ENCODE results near the gene TCF25. TPM values are rescaled to one million over a fixed set of nuclear protein-coding genes. Genes with fewer than 3 reads are reported as not detected.
A peak's percentile ranks its signal among the peaks of the same experiment; 100 is the strongest.
"Not testable (repeated sequence)": the region's sequence is repeated elsewhere in the genome, so short reads cannot be mapped to it uniquely, and the experiment has no call there.

The TCF25 gene
- total RNA-seq, 4 donors from 2014 or later = 68.9 to 110 (median 85.7) TPM

DNA sequence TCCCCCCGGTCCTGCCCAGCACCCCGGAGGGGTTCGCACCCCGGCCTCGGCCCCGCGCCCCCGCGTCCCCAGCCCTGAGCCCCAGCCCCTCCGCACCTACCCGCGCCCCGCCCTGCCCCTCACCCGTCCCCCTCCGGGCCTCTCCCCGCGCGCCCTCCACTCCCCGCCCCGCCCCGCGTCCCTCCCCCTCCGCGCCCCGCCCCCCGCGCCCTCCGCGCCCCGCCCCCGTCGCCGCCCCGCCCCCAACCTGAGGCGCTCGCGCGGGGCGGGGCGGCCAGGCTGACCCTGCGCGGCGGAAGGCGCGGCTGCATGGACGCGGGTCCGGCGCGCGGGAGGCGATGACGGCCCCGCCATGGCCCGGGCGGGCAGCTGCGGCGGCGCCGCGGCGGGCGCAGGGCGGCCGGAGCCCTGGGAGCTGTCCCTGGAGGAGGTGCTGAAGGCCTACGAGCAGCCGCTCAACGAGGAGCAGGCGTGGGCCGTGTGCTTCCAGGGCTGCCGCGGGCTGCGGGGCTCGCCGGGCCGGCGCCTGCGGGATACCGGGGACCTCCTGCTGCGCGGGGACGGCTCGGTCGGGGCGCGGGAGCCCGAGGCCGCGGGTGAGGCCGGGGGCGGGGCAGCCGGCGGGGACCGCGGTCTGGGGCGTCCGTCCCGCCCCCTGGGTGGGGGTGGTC lies 45.1 kb upstream of the TCF25 start, which contains the start of gene SPIRE2:
Gene SPIRE2, plus strand, starts transcription at position 277 of the 671 bp plus-strand sequence. Its CDS starts 76 bp downstream, at position 353.
- TF ChIP-seq CTCF (IDR thresholded peaks at IDR 0.05 in 4 of 5, conservative IDR thresholded peaks at IDR 0.05 in 1 of 5) (no peak), POLR2A (IDR thresholded peaks at IDR 0.05) (no peak)
- Histone ChIP-seq H3K27ac (peak within 1 kb of the TSS in 1 of 4 donors; percentile 25), H3K9me3 (no peaks in the 10 kb centered on the region), H3K4me3 (peak within 1 kb of the TSS in 3 of 4 donors; percentile 22 to 53 (median 47)), H3K4me1 (peaks cover 0 to 4% of the 10 kb centered on the region in 2 donors), H3K36me3 (no peaks in the 10 kb centered on the region), H3K27me3 (peaks cover 4 to 12% (median 9%) of the 10 kb centered on the region in 3 donors)
- in situ Hi-C loops (cut with MboI; ENCODE audit: low sequenced_read_pairs in 4 of 4) (no loop called here), intact Hi-C loops (cut with DNase I; ENCODE audit: low total_unique reads) (no loop called here)
- ATAC-seq (peak; percentile 70 to 94), DNase-seq (peak; percentile 11 to 37)

DNA sequence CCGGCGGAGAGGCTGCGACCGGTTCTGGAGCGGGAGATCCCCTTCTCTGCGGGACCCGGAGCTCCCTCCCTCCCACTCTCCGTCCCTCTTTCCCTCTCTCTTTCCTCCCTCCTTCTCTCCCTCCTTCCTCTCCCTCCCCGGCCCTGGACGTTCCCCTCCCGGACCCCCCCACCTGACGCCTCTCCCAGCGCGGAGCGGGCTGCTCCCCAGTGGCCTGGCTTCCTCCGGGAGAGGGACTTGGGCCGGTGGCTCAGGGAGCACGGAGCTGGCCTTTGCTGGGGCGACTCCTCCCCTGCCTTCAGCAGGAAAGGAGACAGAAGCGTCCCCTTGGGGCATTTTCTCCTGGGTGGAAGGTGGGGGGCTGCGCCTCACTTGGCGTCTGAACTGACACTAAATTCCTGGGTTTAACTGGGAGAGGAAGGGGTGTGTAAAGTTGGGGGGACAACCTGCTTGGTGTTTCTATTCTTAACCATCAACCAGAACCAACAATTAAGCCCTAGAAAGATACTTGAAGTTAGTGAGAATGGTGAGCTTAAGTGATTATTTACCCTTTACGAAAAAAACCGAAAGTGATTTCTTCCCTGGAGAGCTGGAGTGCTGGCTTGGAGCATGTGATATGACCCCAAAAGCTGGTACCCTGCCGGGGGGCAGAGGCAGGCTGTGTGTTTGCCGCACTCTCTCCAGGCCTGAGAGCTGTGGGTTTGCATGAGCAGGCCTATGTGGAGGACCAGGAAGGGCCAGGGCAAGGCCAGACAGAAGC lies 44.3 kb upstream of the TCF25 start:
- H3K9me3 ChIP-seq = no peaks in the 10 kb centered on the region
- in situ Hi-C loops (cut with MboI; ENCODE audit: low sequenced_read_pairs in 4 of 4) = no loop called here
- peak overlapping the region in 1 of 4 donors; percentile 30 for H3K4me3 ChIP-seq
- no peak overlapping the region for H3K27ac ChIP-seq
- peaks cover 0 to 4% of the 10 kb centered on the region in 2 donors for H3K4me1 ChIP-seq
- H3K27me3 ChIP-seq = peaks cover 4 to 12% (median 9%) of the 10 kb centered on the region in 3 donors
- no peaks in the 10 kb centered on the region for H3K36me3 ChIP-seq
- DNase-seq (no peak), ATAC-seq (no peak)
- intact Hi-C loops (cut with DNase I; ENCODE audit: low total_unique reads) = no loop called here
- no peak for TF ChIP-seq CTCF (IDR thresholded peaks at IDR 0.05 in 4 of 5, conservative IDR thresholded peaks at IDR 0.05 in 1 of 5)
- TF ChIP-seq POLR2A (IDR thresholded peaks at IDR 0.05) = no peak

DNA sequence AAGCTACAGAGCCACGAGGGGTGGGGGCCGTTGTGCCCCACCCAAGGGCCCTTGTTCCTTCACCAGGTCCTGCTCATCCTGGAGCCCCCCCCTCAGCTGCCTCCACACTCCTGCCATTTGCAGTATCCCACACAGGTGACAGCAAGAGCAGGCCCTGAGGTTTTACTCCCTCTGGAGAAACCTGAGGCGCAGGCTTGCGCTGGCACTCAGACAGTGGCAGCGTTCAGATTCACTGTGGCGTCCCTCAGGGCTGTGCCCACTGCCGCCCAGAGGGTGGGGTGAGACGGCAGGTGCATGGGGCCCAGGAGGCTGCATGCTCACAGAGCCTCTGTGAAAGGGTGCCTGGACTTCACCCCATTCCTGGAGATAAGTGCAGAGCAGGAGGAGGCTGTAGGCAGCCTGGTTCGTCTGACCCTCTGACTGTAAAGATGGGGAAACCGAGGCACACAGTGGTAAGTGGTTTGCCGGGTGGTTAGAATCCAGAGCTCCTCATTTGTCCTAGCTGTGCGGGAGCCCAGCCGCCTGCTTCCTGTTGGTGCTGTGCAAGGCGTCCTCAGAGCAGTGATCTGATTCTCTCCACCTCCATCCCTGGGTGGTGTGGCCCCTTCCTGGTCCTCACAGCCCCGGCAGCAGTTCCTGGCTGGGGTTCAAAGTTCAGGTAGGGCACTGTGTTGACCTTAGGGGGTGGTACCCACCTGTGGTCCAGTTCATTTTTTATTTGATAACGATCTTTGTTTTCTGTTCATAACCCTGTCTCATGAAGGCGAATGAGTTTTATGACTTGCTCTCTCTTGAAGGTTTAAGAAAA lies 43.6 kb upstream of the TCF25 start:
- in situ Hi-C loops (cut with MboI; ENCODE audit: low sequenced_read_pairs in 4 of 4) = no loop called here
- no peak for DNase-seq
- no peak for TF ChIP-seq CTCF (IDR thresholded peaks at IDR 0.05 in 4 of 5, conservative IDR thresholded peaks at IDR 0.05 in 1 of 5)
- no peak for TF ChIP-seq POLR2A (IDR thresholded peaks at IDR 0.05)
- Histone ChIP-seq H3K27ac (no peak overlapping the region), H3K4me3 (no peak overlapping the region), H3K4me1 (peaks cover 0 to 4% of the 10 kb centered on the region in 2 donors), H3K9me3 (no peaks in the 10 kb centered on the region), H3K36me3 (no peaks in the 10 kb centered on the region), H3K27me3 (peaks cover 4 to 12% (median 9%) of the 10 kb centered on the region in 3 donors)
- ATAC-seq = no peak
- intact Hi-C loops (cut with DNase I; ENCODE audit: low total_unique reads) = no loop called here

DNA sequence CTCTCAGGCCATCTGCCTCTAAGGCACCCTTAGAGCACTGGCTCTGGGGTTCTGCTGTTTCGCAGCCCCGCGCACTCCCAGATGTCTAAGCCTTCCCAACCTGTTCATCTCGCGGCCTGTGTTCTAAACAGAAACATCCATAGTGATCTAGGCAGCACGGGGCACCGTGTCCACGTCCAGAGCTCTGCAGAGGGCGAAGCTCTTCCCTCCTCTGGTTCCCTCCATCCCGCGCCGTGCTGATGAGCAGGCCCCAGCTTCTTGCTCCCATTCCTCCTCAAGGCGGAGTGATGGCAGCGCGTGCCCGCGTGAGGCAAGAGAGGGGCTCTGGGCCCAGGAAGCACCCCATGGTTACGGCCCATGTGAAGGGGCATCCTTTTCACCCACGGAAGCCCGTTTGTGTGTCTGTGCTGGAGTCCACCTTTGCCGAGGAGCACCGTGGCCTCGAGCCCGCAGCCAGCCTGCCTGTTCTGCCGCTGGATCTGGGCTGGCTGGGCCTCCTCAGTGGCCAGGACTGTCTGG lies 41.5 kb upstream of the TCF25 start:
- TF ChIP-seq POLR2A (IDR thresholded peaks at IDR 0.05) (no peak), CTCF (IDR thresholded peaks at IDR 0.05 in 4 of 5, conservative IDR thresholded peaks at IDR 0.05 in 1 of 5) (no peak)
- DNase-seq = no peak
- no peaks in the 10 kb centered on the region for H3K9me3 ChIP-seq
- ATAC-seq = no peak
- H3K27me3 ChIP-seq = peaks cover 4 to 12% (median 9%) of the 10 kb centered on the region in 3 donors
- H3K4me3 ChIP-seq = no peak overlapping the region
- no peak overlapping the region for H3K27ac ChIP-seq
- intact Hi-C loops (cut with DNase I; ENCODE audit: low total_unique reads) = no loop called here
- H3K4me1 ChIP-seq = peaks cover 0 to 4% of the 10 kb centered on the region in 2 donors
- no peaks in the 10 kb centered on the region for H3K36me3 ChIP-seq
- in situ Hi-C loops (cut with MboI; ENCODE audit: low sequenced_read_pairs in 4 of 4) = no loop called here

GRCh38 chr16:89833664-89834363 lies 39.6 kb upstream of the TCF25 start:
- H3K4me3 ChIP-seq; ATAC-seq; H3K4me1 ChIP-seq; in situ Hi-C loops (cut with MboI; ENCODE audit: low sequenced_read_pairs in 4 of 4); H3K27ac ChIP-seq; H3K36me3 ChIP-seq; DNase-seq; H3K9me3 ChIP-seq; intact Hi-C loops (cut with DNase I; ENCODE audit: low total_unique reads): not testable (repeated sequence)
- peaks cover 0 to 12% (median 4%) of the 10 kb centered on the region in 3 donors for H3K27me3 ChIP-seq

GRCh38 chr16:89834813-89835363 lies 38.5 kb upstream of the TCF25 start:
- intact Hi-C loops (cut with DNase I; ENCODE audit: low total_unique reads); H3K27me3 ChIP-seq; H3K9me3 ChIP-seq; in situ Hi-C loops (cut with MboI; ENCODE audit: low sequenced_read_pairs in 4 of 4); DNase-seq; H3K4me1 ChIP-seq; H3K4me3 ChIP-seq; H3K36me3 ChIP-seq; H3K27ac ChIP-seq; ATAC-seq: not testable (repeated sequence)

Data from gastrocnemius medialis (tissue), 4 donors.